Muscle of leg (tissue), 11 donors: ENCODE results near the gene UBL5. TPM values are rescaled to one million over a fixed set of nuclear protein-coding genes. Genes with fewer than 3 reads are reported as not detected.

Experiments
- DNase-seq: peaks from one replicate; pipeline ENCODE4 v3.0.0; 2013
- H3K27ac ChIP-seq: one replicate; pipeline ENCODE4 v1.5.1; 2013; ENCODE audit warnings: mild to moderate bottlenecking, low read length, control low read depth
- H3K27me3 ChIP-seq: one replicate; pipeline ENCODE4 v1.6.1; 2013; ENCODE audit warnings: low read length; ENCODE audit not compliant: control insufficient read depth, insufficient read depth
- H3K36me3 ChIP-seq: one replicate; pipeline ENCODE4 v1.6.1; 2013; ENCODE audit warnings: low read length; ENCODE audit not compliant: control insufficient read depth, insufficient read depth
- H3K4me1 ChIP-seq: one replicate; pipeline ENCODE4 v1.6.1; 2013; ENCODE audit warnings: low read length; ENCODE audit not compliant: control insufficient read depth, insufficient read depth
- H3K4me3 ChIP-seq: one replicate; pipeline ENCODE4 v1.5.1; 2013; ENCODE audit warnings: low read length, control low read depth
- H3K9me3 ChIP-seq: replicated peaks from 2 replicates; pipeline ENCODE4 v1.6.1; 2013; ENCODE audit warnings: low read depth, low read length; ENCODE audit not compliant: control insufficient read depth
- WGBS: methylation state at CpG from one replicate; pipeline ENCODE4 v1.1.5; 2013; ENCODE audit warnings: missing lambda C conversion rate; ENCODE audit not compliant: insufficient coverage; 5-methylcytosine and 5-hydroxymethylcytosine counted together
- polyA plus RNA-seq, 8 donors: library from polyadenylated mRNA; unstranded; fragments of 120-200 nt; gene quantifications; one replicate each; pipeline versions ENCODE4 v1.2.1 to v1.2.3, GENCODE V29; 2013; ENCODE audit warnings: inconsistent platforms in 1 of 8, low replicate concordance in 1 of 8; ENCODE audit not compliant: insufficient read length in 8 of 8, insufficient read depth in 1 of 8
- total RNA-seq: library from RNA; stranded (reverse); fragments of 120-200 nt; gene quantifications from one replicate; pipeline ENCODE4 v1.2.4, GENCODE V29; 2013

Gene UBL5
- total and polyA plus RNA-seq, 9 donors = 182 to 333 (median 198) TPM

- no peaks in the 10 kb centered on the region for H3K9me3 ChIP-seq
- peaks cover 4% of the 10 kb centered on the region for H3K4me1 ChIP-seq
- no peak for DNase-seq
- H3K36me3 ChIP-seq = peaks cover 11% of the 10 kb centered on the region
- no peak overlapping the region for H3K27ac ChIP-seq
- WGBS = no CpG with 5 or more reads among the region's 1 CpG
- H3K4me3 ChIP-seq = no peak overlapping the region
- H3K27me3 ChIP-seq = no peaks in the 10 kb centered on the region
These were observed 33.8 kb downstream of the UBL5 start for GRCh38 chr19:9861503-9861902.

DNA sequence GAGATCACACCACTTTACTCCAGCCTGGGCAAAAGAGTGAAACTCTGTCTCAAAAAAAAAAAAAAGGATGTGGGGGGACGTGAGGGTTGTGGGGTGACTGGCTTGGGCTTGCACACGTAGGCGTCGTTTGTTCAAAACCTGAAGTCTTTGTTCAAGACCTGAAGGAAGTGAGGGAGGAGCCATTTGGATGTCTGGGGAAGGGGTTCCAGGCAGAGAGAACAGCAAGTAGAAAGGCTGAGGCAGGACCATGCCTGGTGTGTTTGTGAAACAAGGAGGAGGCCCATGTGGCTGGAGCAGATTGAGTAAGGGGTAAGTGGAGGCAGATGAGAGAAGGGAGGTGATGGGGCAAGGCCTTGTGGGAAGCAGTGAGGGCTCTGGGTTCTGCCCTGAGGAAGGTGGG, 35.2 kb downstream of the UBL5 start:
- Histone ChIP-seq H3K4me3 (no peak overlapping the region), H3K4me1 (peaks cover 4% of the 10 kb centered on the region), H3K9me3 (no peaks in the 10 kb centered on the region), H3K27me3 (no peaks in the 10 kb centered on the region), H3K27ac (no peak overlapping the region), H3K36me3 (no peaks in the 10 kb centered on the region)
- 77% methylated on average over 4 of the region's 4 CpGs for WGBS
- DNase-seq = no peak

DNA sequence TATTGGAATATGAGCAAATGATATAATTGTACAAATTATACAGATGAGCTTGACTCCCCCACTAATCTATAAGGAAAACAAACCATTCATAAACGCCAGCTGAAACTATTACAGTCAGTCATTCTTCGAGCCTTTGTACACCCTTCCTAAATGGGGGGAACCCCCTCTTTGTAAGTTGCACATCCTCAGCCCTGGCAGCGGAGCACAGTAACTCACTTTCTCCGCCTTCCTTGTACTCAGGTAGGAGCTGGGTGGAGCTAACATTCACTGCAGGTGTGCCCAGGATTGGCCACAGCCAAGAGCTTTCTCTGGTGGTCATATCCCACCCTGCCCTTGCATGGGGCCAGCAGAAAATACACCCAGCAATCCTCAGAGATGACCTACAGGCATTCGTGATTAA, 36.0 kb downstream of the UBL5 start:
- Histone ChIP-seq H3K9me3 (no peaks in the 10 kb centered on the region), H3K4me3 (no peak overlapping the region), H3K36me3 (no peaks in the 10 kb centered on the region), H3K4me1 (peaks cover 4% of the 10 kb centered on the region), H3K27ac (no peak overlapping the region), H3K27me3 (no peaks in the 10 kb centered on the region)
- 95% methylated on average over 5 of the region's 5 CpGs for WGBS
- no peak for DNase-seq

DNA sequence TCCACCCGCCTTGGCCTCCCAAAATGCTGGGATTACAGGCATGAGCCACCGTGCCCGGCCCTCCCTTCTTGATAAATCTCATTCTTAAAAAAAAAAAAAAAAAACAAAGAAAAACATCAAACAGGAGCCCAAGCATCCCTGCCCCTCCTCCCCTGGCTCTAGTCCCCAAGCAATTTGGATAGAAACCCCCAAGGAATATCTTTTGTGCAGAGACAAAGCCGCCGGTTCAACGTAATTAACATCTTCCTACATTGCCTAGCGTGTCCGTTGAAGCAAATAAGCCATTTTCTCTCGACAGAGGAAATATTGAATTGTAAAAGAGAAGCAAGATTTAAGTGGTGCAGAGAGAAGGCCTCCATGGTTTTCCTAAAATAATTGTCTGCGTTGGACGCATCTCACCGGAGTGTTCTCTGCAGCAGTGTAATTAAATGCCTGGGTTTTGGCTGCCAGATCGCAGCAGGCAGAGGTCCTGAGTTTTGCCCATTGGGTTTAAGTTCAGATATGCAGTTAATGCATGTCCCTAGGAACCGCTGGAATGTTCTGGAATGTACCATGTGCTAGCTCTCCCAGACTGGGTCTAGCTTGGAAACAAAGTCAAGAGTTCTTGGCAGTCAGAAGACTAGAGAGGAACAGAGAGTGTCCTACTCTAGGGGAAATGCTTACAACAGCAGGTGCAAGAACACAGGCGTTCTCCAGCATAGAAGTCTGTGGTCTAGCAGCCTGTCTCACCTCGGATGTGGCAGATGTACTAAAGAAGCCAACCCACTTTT, 38.2 kb downstream of the UBL5 start:
- Histone ChIP-seq H3K9me3 (no peaks in the 10 kb centered on the region), H3K27me3 (no peaks in the 10 kb centered on the region), H3K4me1 (peaks cover 4% of the 10 kb centered on the region), H3K36me3 (no peaks in the 10 kb centered on the region), H3K27ac (no peak overlapping the region), H3K4me3 (no peak overlapping the region)
- DNase-seq = peak; percentile 36
- WGBS = 48% methylated on average over 6 of the region's 16 CpGs

- H3K4me1 ChIP-seq = peaks cover 4% of the 10 kb centered on the region
- H3K36me3 ChIP-seq = no peaks in the 10 kb centered on the region
- DNase-seq = peak; percentile 51
- no peak overlapping the region for H3K27ac ChIP-seq
- H3K27me3 ChIP-seq = no peaks in the 10 kb centered on the region
- no peaks in the 10 kb centered on the region for H3K9me3 ChIP-seq
- H3K4me3 ChIP-seq = no peak overlapping the region
- WGBS = 30% methylated on average over 3 of the region's 7 CpGs
These were observed 41.4 kb downstream of the UBL5 start for GRCh38 chr19:9868983-9869617.

DNA sequence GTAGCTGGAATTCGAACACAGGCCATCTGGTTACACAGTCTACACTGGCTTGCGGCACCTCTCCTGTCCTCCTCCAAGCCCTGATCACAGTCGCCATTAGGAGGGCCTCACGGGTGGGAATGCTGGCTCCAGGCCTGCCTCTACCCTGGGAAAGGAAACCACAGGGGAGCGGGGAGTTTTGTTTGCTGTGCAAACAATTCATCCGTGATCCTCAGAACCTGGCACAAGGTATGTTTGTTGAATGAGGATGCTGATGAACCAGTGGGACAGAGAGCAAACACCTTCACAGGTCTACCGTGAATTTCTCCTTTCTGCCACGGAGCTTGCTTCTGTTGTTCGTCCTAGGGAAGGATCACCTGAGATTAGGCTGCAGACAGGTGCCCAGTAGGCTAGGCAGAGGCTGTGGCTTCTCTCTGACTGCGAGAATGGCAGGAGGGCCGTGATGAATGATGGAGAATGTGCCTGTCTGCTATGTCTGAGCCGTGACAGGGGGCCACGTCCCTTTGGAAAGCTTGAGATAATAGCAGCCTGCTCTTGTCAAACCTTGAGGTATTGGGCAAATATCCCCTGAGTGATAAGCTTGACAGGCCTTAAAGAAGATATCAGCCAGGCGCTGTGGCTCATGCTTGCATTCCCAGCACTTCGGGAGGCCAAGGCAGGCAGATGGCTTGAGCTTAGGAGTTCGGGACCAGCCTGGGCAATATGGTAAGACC, 44.1 kb downstream of the UBL5 start:
- Histone ChIP-seq H3K4me3 (no peak overlapping the region), H3K9me3 (no peaks in the 10 kb centered on the region), H3K27me3 (no peaks in the 10 kb centered on the region), H3K4me1 (no peaks in the 10 kb centered on the region), H3K27ac (no peak overlapping the region), H3K36me3 (no peaks in the 10 kb centered on the region)
- 82% methylated on average over 11 of the region's 16 CpGs for WGBS
- no peak for DNase-seq

- WGBS = 91% methylated on average over 6 of the region's 8 CpGs
- H3K4me1 ChIP-seq = no peaks in the 10 kb centered on the region
These were observed 45.0 kb downstream of the UBL5 start for GRCh38 chr19:9872618-9873242.

GRCh38 chr19:9875031-9875627, 47.4 kb downstream of the UBL5 start:
- WGBS = 17% methylated on average over 1 of the region's 13 CpGs
- Histone ChIP-seq H3K9me3 (no peaks in the 10 kb centered on the region), H3K27me3 (no peaks in the 10 kb centered on the region), H3K36me3 (no peaks in the 10 kb centered on the region), H3K4me3 (no peak overlapping the region), H3K4me1 (no peaks in the 10 kb centered on the region), H3K27ac (no peak overlapping the region)
- no peak for DNase-seq

More at GRCh38 chr19:9872618-9873242, 45.0 kb downstream of the UBL5 start:
- Histone ChIP-seq H3K27me3 (no peaks in the 10 kb centered on the region), H3K36me3 (no peaks in the 10 kb centered on the region), H3K27ac (no peak overlapping the region), H3K4me3 (no peak overlapping the region), H3K9me3 (no peaks in the 10 kb centered on the region)
- DNase-seq = no peak

- Histone ChIP-seq H3K27ac (no peak overlapping the region), H3K4me1 (no peaks in the 10 kb centered on the region), H3K4me3 (no peak overlapping the region), H3K36me3 (no peaks in the 10 kb centered on the region), H3K9me3 (no peaks in the 10 kb centered on the region), H3K27me3 (no peaks in the 10 kb centered on the region)
- no peak for DNase-seq
- WGBS = 41% methylated on average over 4 of the region's 5 CpGs
These were observed 48.1 kb downstream of the UBL5 start for GRCh38 chr19:9875796-9876195.
